ENCODE results near the gene FNDC10.

GRCh38 chr1:1626207-1627141 is 26.5 kb upstream of the FNDC10 start:
- TF ChIP-seq CTCF (IDR thresholded peaks at IDR 0.05): no peak
- no peak for TF ChIP-seq POLR2A (IDR thresholded peaks at IDR 0.05)

All from adrenal gland (tissue), 5 donors.